Lower leg skin (tissue), 4 donors: ENCODE measurements around the gene MTG1. TPM values are rescaled to one million over a fixed set of nuclear protein-coding genes. Genes with fewer than 3 reads are reported as not detected.
A peak's percentile ranks its signal among the peaks of the same experiment; 100 is the strongest.

Experiments
- DNase-seq, 2 donors: peaks; one replicate each; pipeline ENCODE4 v3.0.0-alpha.2; 2019; ENCODE audit warnings: low spot score in 2 of 2
- H3K4me3 ChIP-seq: fragments of 200-600 bp; sonication (generic); 2 replicates; pipeline ENCODE4 v1.5.1; 2017; ENCODE audit warnings: mild to moderate bottlenecking, low read depth; ENCODE audit not compliant: poor library complexity, severe bottlenecking
- CTCF ChIP-seq, 3 donors: fragments of 450-650 bp; IDR thresholded peaks; one replicate each; pipeline ENCODE4 v1.5.1; 2016; ENCODE audit warnings: antibody characterized with exemption in 3 of 3, mild to moderate bottlenecking in 3 of 3, moderate library complexity in 2 of 3
- POLR2A ChIP-seq, 2 donors: fragments of 450-650 bp; IDR thresholded peaks; one replicate each; pipeline ENCODE4 v1.6.1; 2016 to 2017; ENCODE audit warnings: antibody characterized with exemption in 2 of 2, mild to moderate bottlenecking in 1 of 2, moderate library complexity in 1 of 2
- WGBS, 2 donors: methylation state at CpG; one replicate each; pipeline ENCODE4 v1.1.5; 2018; 5-methylcytosine and 5-hydroxymethylcytosine counted together
- intact Hi-C: fragments of 100-400 bp; cut with DNase I; formaldehyde crosslinking; loops from one replicate; pipeline ENCODE4 v1.15.0; 2023; ENCODE audit warnings: low total_unique reads
- total RNA-seq, 4 donors: library from RNA; depleted of rRNA; stranded (reverse); fragments of >200 nt; gene quantifications; one replicate each; pipeline ENCODE4 v1.1.0, GENCODE V29; 2016

Gene MTG1
- total RNA-seq, 4 donors from 2014 or later: 16.4 to 36.0 (median 25.6) TPM

DNA sequence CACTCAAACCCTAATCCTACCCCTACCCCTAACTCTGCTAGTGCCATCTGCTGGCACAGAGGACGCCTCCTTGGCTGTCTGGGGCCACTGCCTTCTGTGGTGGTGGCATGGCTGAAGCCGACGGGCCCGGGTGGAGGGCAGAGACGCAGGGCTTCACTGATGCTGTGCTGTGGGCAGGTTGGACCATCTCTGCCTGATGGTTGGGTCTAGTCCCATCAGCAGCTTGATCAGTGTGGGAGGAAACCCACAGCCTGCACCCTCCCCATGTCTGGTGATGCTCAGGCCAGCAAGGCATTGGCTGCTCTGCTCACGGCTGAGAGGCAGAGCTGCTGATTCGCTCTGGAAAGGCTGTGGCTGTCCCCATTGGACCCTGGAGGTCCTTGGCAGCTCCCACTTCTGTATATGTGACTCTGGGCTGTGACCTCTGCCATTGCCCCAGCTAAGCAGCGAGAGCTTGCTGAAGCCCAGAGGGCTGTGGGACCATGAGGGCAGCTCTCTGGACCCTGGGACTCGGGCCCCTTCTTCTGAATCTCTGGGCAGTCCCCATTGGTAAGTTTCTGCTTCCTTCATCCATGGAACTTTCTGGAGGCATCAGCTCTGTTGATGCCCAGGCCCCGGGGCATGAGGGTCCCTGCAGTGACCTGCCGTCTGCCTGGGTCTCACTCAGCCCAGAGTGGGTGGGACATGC, 59.7 kb downstream of the MTG1 start, which contains the start of gene SCART1:
Gene SCART1, plus strand, starts transcription at position 430 of the 688 bp plus-strand sequence. Its CDS starts 53 bp downstream, at position 483.
- no peak within 1 kb of the TSS for H3K4me3 ChIP-seq
- intact Hi-C loops: no loop called here
- TF ChIP-seq CTCF (IDR thresholded peaks at IDR 0.05) (no peak), POLR2A (IDR thresholded peaks at IDR 0.05) (no peak)
- WGBS, 2 donors: 87 to 93% methylated on average over 10 of the region's 11 CpGs
- peak in 1 of 2 donors; percentile 81 for DNase-seq

DNA sequence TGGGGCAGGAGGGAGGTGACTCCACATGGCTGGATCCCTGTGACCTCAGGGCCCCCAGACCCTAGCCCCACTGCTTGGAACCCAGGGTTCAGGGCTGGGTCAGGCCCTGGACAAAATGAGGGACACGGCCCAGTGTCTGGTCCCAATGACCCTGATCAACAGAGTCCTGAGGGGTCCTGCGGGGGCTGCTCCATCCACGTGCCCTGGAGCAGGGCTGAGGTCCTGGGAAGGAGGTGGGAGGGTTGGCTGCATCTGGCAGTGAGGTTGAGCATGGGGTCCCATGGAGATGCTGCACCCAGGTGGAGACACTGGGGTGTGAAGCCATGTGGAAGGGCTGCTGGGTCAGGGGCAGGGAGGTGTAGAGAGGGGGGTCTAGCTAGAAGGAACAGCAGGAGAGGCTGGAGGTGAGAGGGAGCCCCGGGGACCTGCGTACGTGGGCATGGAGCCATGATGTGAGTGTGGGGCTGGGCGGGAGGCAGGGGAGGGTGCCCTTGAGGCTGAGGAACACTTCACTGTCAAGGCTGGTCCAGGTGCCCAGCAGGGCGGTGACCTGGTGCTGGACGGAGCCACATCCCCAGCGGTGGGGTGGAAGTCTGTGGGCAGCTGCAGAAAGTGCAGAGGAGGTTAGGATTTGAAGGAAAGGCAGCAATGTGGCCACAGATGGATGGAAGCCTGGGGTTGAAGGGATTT, 60.4 kb downstream of the MTG1 start:
- WGBS, 2 donors: 81 to 94% methylated on average over 10 of the region's 10 CpGs
- no peak overlapping the region for H3K4me3 ChIP-seq
- intact Hi-C loops: no loop called here
- TF ChIP-seq POLR2A (IDR thresholded peaks at IDR 0.05): no peak
- DNase-seq: peak in 1 of 2 donors; percentile 75

DNA sequence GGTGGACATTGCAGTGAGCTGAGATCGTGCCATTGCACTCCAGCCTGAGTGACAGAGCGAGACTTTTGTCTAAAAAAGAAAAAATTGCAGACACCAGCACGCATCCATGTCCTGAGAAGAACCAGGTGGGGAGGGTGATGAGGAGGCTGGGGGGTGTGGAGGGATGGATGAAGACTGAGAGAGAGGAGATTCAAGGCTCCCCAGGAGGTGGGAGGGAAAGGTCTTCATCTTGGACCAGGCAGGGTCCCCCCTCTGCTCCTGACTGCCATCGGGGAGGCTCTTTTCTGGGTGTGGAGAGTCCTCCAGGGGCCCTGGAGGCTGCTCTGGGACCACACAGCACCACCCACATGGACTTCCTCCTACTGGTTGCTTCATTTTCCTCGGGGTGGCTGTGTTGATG, 61.2 kb downstream of the MTG1 start:
- intact Hi-C loops: no loop called here
- WGBS, 2 donors: 74 to 79% methylated on average over 5 of the region's 5 CpGs
- H3K4me3 ChIP-seq: no peak overlapping the region
- no peak for DNase-seq
- TF ChIP-seq CTCF (IDR thresholded peaks at IDR 0.05) (no peak), POLR2A (IDR thresholded peaks at IDR 0.05) (no peak)

DNA sequence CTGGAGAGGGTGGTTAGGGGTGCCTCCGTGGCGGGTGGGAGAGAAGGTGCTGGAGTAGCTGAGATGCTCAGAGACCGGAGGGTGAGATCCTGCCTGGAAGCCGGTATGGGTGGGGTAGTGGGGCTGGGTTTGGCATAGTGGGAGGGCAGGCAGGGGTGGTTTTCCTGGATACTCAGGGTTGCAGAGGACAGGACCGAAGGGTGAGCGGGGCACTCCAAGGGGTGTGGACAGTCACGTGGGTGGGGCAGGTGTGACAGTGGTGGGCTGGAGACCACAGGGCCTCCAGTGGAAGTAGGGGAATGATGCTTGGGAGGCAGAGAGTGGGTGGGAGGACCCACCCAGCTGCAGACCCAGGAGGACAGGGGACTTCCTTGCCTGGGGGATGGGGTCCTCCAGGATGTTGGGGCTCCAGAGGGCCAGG, 61.7 kb downstream of the MTG1 start:
- 81 to 94% methylated on average over 7 of the region's 7 CpGs for WGBS, 2 donors
- peak; percentile 4 to 80 for DNase-seq
- intact Hi-C loops: no loop called here
- no peak overlapping the region for H3K4me3 ChIP-seq
- TF ChIP-seq POLR2A (IDR thresholded peaks at IDR 0.05): no peak
- TF ChIP-seq CTCF (IDR thresholded peaks at IDR 0.05): no peak

DNA sequence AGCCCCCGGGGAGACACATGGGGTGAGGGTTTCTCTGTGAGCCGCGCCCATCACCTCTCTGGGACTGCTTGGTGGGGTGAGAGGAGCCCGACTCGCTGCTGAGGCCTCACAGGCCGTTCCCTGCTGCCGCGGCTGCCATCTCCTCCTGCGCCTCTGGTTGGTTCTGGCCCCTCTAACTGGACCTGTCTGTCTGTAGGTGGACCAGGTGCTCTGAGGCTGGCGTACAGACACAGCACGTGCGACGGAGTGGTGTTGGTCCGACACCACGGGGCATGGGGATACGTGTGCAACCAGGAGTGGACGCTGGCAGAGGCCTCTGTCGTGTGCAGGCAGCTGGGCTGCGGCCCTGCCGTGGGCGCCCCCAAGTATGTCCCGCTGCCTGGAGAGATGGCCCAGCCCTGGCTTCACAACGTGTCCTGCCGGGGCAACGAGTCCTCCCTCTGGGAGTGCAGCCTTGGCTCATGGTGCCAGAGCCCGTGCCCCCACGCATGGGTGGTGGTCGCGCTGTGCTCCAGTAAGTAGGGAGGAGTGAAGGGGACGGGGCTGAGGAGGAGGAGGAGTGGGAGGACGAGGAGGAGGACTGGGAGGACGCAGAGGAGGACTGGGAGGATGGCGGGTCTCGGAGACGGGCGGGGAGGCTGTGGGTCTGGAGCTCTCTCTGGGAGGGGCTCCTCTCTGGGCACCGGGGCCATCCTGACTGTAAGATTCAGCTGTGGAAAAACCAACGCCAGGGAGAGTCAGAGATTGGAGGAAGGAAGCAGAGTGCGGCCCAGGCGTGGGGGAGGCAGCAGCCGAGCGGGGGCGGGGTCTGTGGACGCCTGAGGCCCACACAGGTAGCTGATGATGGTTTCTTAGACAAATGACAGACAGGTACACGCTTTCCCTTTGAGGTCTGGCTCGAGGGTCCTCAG, 62.3 kb downstream of the MTG1 start:
- TF ChIP-seq POLR2A (IDR thresholded peaks at IDR 0.05) (no peak), CTCF (IDR thresholded peaks at IDR 0.05) (no peak)
- peak; percentile 6 to 76 for DNase-seq
- intact Hi-C loops: no loop called here
- 87 to 91% methylated on average over 46 of the region's 46 CpGs for WGBS, 2 donors
- no peak overlapping the region for H3K4me3 ChIP-seq
